Measurements from ENCODE around the gene SHC1.
"Not testable (repeated sequence)": the region's sequence is repeated elsewhere in the genome, so short reads cannot be mapped to it uniquely, and the experiment has no call there.

SHC1 gene

DNA sequence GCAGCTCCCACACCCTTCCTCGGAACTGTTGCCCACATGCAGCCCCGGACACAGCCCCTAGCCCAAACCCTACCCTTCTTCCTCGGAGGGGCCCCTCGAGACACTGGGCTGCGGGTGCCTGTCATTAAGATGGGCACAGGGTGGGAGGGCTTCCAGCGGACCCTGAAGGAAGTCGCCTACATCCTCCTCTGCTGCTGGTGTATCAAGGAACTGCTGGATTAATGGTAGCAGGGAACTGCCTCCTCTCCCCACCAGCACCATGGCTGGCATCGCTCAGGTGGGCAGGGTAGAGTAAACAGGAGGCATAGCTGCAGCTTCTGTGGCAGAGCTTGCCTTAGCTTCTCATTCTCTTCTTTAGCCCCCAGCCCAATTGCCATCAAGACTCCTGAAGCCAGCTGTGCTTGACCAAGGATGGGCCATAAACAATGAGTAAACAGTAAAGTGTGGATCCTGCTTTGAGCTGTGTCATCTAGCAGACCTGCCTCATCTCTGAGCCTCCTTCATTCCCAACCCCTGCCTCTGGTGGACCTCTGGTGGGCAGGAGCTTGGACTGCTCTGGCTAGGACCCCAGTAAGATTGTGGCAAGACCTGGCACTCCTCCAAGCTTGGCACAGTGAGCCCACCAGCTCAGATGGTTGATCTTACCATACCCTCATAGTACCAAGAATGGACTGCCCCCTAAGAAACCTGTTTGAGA lies 23.2 kb upstream of the SHC1 start, which contains the start of gene LENEP:
TSS of gene LENEP (plus strand) at position 15 of the 697 bp plus-strand sequence. CDS start at position 37, 22 bp downstream.
- DNase-seq (ENCODE audit: low read depth): no peak
- TF ChIP-seq CTCF (IDR thresholded peaks at IDR 0.05; ENCODE audit: insufficient read depth, low read depth, low read length, missing control alignments): no peak
- no peak within 1 kb of the TSS for H3K4me3 ChIP-seq (ENCODE audit: low read depth, low read length)

DNA sequence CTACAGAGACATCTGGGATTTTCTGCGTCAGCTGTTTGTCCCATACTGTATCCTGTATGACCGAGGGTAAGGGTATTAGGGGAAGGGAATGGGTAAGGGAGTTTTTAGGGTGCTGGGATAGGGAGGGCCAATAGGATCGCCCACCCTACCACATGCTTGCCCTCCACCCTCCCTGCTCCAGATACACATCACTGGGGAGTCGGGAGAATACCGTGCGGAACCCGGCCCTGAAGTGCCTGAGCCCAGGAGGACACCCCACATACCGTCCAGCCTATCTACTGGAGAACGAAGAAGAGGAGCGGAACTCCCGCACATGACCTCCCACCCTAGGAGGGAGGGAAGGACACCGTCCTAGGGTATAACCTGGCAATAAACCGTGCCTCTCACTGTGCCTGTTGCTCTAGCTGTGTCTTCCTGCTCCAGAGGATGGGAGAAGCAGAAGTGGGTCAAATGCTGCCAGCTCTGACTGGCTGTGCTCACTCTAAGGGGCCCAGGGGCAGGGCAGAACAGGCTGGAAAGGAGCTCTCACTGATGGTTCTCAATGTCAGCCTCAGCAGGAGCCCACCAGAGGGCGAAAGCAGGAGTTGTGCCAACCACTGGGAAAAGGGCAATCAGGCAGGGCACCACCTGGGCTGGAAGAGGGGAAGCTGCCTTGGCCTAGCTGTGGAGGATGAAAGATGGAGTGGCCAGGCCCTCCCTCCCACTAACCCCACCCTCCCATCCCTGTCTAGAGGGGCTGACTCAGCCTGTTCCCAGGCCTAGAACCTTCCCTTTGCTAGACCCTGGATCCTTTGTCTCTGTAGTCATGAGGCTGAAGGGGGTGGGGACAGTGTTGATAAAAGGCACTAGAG lies 22.4 kb upstream of the SHC1 start:
- no peak for DNase-seq (ENCODE audit: low read depth)
- no peak overlapping the region for H3K4me3 ChIP-seq (ENCODE audit: low read depth, low read length)
- no peak for TF ChIP-seq CTCF (IDR thresholded peaks at IDR 0.05; ENCODE audit: insufficient read depth, low read depth, low read length, missing control alignments)

- no peak for TF ChIP-seq CTCF (IDR thresholded peaks at IDR 0.05; ENCODE audit: insufficient read depth, low read depth, low read length, missing control alignments)
- DNase-seq (ENCODE audit: low read depth): no peak
- no peak overlapping the region for H3K4me3 ChIP-seq (ENCODE audit: low read depth, low read length)
Measured at GRCh38 chr1:154990276-154990675, 19.7 kb upstream of the SHC1 start.

DNA sequence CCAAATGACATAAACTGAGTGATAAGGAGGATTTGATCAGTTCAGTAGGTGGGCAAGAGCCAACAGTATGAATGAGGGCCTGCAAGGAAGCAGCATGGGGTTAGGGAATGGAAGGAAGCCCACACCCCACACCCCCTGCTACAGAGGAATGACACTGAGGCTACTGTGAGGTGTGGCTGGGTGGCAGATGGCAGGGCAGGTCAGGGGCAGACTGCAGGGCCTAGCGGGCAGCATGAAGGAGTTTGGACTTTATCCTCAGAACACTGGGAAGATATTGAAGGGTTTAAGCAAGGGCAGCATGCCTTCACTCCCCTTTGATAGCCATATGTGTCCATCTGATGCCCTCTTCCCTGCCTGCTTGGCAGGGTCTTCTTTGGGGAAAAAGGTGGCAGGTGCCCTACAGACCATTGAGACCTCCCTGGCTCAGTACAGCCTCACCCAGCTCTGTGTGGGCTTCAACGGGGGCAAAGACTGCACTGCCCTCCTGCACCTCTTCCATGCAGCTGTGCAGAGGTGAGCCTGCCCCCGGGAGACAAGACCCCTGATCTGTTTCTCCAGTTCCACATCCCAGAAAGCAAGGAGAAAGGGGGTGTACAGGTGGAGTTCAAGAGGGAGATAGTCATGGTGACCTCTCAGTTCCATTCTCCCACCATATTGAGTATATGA lies 18.8 kb upstream of the SHC1 start:
- H3K4me3 ChIP-seq (ENCODE audit: low read depth, low read length): no peak overlapping the region
- DNase-seq (ENCODE audit: low read depth): no peak
- no peak for TF ChIP-seq CTCF (IDR thresholded peaks at IDR 0.05; ENCODE audit: insufficient read depth, low read depth, low read length, missing control alignments)

GRCh38 chr1:154988058-154988954 lies 17.8 kb upstream of the SHC1 start:
- H3K4me3 ChIP-seq (ENCODE audit: low read depth, low read length): no peak overlapping the region
- no peak for DNase-seq (ENCODE audit: low read depth)
- TF ChIP-seq CTCF (IDR thresholded peaks at IDR 0.05; ENCODE audit: insufficient read depth, low read depth, low read length, missing control alignments): no peak

DNA sequence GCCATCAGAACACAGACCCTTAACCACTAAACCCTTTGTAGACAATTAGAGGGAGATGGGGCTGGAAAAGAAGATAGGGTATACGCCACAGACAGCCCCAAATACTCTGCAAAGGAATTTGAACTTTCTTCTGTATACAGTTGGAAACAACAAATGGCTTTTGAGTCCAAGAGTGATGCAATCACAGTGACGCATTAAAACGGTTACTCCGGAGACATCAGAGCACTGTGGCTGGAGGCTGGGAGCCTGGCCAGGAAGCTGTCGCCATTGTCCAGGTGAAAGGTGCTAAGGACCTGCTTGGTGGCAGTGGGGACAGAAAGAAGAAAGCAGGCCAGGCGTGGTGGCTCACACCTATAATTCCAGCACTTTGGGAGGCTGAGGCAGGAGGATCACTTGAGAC lies 16.8 kb upstream of the SHC1 start:
- no peak for DNase-seq (ENCODE audit: low read depth)
- TF ChIP-seq CTCF (IDR thresholded peaks at IDR 0.05; ENCODE audit: insufficient read depth, low read depth, low read length, missing control alignments): no peak
- no peak overlapping the region for H3K4me3 ChIP-seq (ENCODE audit: low read depth, low read length)

- not testable (repeated sequence) for H3K4me3 ChIP-seq (ENCODE audit: low read depth, low read length); DNase-seq (ENCODE audit: low read depth)
Measured at GRCh38 chr1:154986736-154987135, 16.2 kb upstream of the SHC1 start.

All from GM12865 (cell line).